HS-5 (cell line): ENCODE measurements around the gene SH3PXD2A.
"Not testable (repeated sequence)": the region's sequence is repeated elsewhere in the genome, so short reads cannot be mapped to it uniquely, and the experiment has no call there.

Experiments used
- DNase-seq: peaks from one replicate; pipeline ENCODE4 v3.0.0-alpha.2; 2012; ENCODE audit warnings: low read depth

The SH3PXD2A gene

GRCh38 chr10:103619424-103620351, 235.7 kb downstream of the SH3PXD2A start:
- no peak for DNase-seq

- DNase-seq = no peak
These were observed 236.6 kb downstream of the SH3PXD2A start for GRCh38 chr10:103618575-103619423.

DNA sequence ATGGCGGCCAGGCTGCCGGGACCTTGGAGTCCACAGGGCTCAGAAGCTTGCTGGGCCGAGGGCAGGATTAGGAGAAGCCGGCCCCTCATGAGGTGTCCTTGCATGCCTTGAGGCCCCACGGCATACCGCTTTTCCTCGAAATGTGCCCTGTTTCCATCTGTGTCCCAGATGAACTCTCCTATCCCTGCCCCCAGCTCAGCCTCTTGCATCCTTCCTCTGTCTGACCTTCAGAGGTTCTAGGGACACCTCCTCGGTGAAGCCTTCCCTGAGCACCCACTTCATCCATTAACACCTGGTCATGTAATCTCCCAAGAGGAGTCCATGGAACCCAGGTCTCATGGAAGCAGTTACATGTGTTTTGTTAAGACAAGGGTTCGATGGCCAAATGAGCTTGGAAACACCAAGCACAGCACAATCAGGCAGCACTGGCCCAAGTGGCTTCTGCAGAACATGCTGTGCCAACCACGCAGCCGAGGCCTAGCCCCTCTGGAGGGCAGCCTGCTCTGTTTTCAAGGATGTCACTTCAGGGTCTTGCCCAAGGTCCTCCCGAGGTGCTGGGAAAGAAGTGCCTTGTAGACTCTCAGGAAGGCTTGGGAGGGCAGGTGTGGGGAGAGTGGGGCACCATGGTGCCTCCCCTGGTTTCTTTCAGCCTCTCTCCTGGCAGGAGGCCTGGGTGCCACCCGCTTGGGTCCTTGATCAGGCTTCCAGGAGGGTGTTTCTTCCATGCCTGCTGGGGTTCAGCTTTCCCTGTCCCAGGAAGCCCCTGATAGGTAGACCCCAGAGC, 237.6 kb downstream of the SH3PXD2A start:
- no peak for DNase-seq

- DNase-seq = no peak
These were observed 238.4 kb downstream of the SH3PXD2A start for GRCh38 chr10:103616705-103617601.

- no peak for DNase-seq
These were observed 240.8 kb downstream of the SH3PXD2A start for GRCh38 chr10:103614306-103615158.

GRCh38 chr10:103613616-103614015, 241.8 kb downstream of the SH3PXD2A start:
- DNase-seq = no peak

DNA sequence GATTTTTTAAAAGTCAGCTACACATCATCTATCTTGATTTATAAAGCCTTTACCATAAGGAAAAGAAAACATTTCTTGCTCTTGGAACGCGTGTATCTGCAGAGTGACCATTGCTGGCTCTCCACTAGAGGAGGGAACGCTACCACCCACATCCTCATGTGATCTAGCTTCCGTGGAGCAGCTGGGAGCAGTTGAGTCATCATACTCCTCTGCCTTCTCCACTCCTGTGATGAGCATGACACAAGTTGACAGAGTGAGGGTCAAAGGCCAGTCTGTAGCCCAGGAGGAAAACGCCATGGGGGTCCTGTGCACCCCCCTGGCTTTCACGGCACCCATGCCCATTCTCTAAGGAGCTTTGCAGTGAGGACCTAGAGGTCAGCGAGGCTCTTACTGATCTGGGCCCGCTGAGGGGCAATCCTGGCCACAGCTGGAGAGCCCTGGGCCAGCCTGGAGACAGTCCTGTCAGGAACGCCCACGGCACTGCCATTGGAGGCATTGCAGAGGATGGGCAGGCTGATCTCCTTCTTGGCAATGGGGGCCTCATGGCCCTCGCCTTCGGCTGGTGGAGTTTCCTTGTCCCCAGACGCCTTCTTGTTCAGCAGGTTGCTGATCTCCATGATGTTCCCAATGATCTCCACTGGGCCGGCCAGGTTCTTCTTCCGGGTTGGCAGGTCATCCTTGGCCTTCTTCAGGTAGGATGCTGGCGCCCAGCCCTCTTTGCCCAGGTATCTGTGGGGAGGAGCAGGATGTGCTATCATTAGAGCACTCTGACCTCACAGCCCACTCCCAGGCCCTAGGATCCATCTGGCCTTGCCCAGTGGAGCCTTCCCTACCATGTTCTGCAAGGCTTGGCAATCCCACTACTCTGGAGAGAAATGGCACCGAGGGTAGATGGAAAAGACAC, 242.7 kb downstream of the SH3PXD2A start:
- DNase-seq = no peak

DNA sequence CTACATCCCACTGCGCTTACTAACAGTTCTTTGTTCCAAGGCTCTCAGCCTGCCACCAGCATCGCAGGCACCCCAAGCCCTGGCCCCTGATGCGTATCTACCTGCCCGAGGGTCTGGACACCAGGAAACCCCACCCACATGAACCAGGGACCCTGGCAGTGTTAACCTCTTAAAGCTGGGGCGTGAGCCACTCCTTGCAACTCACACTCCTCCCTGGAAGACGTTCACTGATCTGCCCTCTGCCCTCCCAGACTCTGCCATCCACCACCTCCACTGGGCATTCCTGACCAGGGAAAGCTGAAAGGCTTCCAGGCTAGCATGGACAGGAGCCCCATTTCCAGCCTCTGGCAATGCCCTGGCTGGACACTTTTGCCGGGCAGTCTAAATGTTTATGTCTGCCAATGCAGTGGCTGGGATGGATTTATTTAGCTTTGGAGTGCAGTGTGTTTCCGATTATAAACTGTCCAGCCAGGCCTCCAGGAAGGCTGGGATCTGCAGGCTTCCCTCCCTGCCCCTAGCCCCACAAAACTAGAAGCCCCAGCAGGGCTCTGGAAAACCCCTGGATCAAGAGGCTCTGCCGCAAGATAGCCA, 244.4 kb downstream of the SH3PXD2A start:
- DNase-seq = no peak

DNA sequence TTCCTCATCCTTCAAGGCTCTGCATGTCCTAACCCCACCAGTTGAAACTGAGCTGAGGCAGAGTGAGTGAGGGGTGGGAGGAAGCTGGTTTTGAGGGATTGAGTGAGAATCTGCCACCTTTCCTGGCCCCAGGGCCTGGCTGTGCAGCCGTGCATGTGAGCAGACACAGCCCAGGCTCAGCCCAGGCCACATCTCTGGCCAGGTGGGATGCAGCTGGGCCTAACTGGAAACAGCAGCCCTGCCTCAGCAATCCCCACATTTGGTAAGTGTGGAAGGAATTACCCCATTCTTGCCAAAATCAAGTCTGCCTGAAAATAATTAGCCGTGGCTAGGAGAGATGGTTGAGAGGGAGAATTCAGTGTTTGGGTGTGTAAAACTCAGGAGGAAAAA, 245.3 kb downstream of the SH3PXD2A start:
- no peak for DNase-seq

DNA sequence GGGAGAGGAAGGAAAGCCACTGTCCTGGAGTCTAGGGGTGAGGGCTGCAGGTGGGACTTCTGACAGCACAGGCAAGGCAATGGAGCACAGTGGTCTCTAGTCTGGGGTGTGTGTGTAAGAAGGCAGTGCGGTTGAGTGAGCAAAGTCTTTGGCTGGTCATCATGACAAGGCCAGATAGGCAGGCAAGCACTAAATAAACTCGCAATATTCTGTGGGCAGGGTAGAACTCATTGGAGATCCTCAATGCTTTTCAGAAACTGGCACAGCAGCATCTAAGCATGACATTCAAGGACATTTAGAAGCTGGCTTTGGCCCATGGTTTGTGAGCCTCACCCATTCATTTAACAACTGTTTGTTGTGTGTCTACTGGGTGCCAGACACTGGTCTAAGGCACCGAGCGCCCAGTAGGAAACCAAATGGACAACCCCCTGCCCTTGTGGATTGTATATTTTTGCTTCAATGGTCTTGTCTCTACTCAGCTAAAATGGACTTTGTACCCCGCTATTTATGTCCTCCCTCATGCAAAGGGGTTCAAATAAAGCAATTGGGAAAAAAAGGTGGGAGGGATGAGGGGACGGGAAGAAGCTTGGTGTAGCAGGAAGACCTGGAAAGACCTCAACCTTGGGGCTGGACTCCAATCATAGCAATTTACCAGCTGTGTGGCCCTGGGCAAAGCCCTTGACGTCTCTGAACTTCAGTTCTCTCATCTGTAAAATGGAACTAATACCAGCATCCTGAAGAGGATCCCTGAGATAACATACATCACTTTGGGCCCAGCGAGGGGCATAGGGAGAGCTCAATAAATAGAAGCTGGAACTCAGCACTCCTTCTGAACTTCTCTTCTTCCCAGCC, 245.9 kb downstream of the SH3PXD2A start:
- no peak for DNase-seq

- not testable (repeated sequence) for DNase-seq
These were observed 247.3 kb downstream of the SH3PXD2A start for GRCh38 chr10:103608056-103608455.

GRCh38 chr10:103607051-103607450, 248.3 kb downstream of the SH3PXD2A start:
- not testable (repeated sequence) for DNase-seq

DNA sequence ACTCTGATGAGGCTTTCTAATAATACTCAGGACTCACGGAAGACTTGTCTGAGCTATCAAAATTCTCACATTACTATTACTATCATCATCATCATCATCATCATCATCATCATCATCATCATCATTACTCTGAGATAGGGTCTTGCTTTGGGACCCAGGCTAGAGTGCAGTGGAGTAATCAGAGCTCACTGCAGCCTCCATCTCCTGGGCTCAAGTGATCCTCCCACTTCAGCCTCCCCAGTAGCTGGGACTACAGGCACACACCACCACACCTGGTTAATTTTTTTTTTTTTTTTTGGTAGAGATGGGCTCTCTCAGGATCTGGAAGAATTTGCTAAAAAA, 249.3 kb downstream of the SH3PXD2A start:
- not testable (repeated sequence) for DNase-seq

DNA sequence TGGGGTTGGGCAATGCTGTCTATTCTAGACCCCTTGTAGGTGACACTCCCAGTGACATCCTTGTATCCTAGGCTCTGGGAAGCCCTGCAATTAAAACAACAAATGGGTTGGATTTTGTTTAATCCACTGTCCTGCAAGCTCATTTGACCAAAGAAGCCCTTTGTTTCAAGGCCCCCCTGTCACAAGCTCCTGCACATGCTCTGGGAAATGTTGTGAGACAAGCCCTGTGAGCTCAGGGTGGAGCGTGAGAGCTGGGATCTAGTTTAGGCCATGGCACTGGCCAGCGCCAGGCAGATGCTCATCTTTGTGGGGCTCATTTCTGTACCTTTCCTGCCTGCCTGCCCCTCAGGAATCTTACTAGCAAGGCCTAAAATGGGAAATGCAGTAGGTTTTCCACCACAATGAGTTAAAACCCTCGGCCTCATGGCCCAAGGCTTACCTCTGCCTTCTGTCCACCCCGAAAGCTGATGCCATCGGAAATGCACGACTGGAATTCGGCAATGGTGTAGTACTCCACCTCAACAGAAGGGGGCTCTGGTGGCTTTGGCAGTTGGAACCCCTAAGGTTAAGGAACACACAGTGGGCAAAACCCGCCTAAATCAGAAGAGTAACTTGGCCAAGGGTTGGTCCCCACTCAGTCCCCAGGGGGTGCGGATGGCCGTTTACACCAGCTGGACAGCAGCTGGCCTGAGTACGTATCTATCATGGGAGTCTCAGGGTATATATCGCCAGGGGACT, 249.8 kb downstream of the SH3PXD2A start:
- no peak for DNase-seq

DNA sequence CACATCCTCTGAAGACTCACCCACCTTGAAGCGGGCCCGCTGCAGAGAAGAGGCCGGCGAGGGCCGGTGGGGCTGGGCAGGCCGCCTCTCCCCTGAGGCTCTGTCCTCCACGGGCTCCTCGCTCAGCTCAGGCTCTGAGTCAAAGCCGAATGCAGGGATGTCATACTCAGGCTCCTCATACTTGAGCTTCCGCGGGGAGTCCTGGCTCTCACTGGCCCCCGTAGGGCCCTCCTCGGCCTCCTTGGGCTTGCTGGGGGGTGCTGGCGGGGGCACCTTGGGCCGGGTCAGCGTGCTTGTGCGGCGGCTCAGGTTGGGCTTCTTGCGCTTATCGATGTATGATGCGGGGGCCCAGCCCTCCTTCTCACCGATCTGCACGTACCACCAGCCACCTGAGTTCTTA, 252.0 kb downstream of the SH3PXD2A start:
- DNase-seq = no peak

DNA sequence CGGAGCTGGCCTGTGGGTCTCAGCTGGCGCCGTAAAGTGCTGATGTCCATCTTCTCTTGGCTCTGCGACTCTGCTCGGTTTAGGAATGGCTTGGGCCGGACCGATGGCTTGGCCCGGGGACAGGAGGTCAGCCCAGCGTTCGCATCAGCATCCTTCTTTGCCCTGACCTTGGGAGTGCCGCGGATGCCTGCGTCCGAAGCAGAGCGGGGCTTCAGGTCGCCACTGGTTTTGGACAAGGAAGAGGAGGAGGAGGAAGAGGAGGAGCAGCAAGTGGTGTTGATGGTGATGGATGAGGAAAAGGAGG, 252.6 kb downstream of the SH3PXD2A start:
- DNase-seq = no peak
